ENCODE results near the gene ZFAND5.

The ZFAND5 gene

GRCh38 chr9:72362680-72363139, 2.3 kb downstream of the ZFAND5 start:
- DNase-seq, result peak; percentile 20

- DNase-seq, result no peak
These were observed 2.9 kb downstream of the ZFAND5 start for GRCh38 chr9:72362118-72362531.

- DNase-seq, result no peak
These were observed 3.8 kb downstream of the ZFAND5 start for GRCh38 chr9:72361217-72361616.

- no peak for DNase-seq
These were observed 4.7 kb downstream of the ZFAND5 start for GRCh38 chr9:72360324-72360723.

GRCh38 chr9:72356041-72356582, 8.9 kb downstream of the ZFAND5 start:
- DNase-seq, result no peak

GRCh38 chr9:72355153-72355552, 9.9 kb downstream of the ZFAND5 start:
- no peak for DNase-seq

- DNase-seq, result no peak
These were observed 10.3 kb downstream of the ZFAND5 start for GRCh38 chr9:72354704-72355103.

- no peak for DNase-seq
These were observed 11.4 kb downstream of the ZFAND5 start for GRCh38 chr9:72353455-72354116.

GRCh38 chr9:72352911-72353388, 12.1 kb downstream of the ZFAND5 start:
- DNase-seq, result no peak

- DNase-seq, result no peak
These were observed 13.2 kb downstream of the ZFAND5 start for GRCh38 chr9:72351538-72352453.

GRCh38 chr9:72349911-72350310, 15.1 kb downstream of the ZFAND5 start:
- no peak for DNase-seq

- DNase-seq, result no peak
These were observed 15.8 kb downstream of the ZFAND5 start for GRCh38 chr9:72349240-72349639.

GRCh38 chr9:72346333-72346732, 18.7 kb downstream of the ZFAND5 start:
- DNase-seq, result no peak

- DNase-seq, result no peak
These were observed 26.4 kb downstream of the ZFAND5 start for GRCh38 chr9:72338631-72339030.

- no peak for DNase-seq
These were observed 27.7 kb downstream of the ZFAND5 start for GRCh38 chr9:72337286-72337685.

- DNase-seq, result no peak
These were observed 30.2 kb downstream of the ZFAND5 start for GRCh38 chr9:72334658-72335337.

GRCh38 chr9:72333709-72334108, 31.3 kb downstream of the ZFAND5 start:
- DNase-seq, result no peak

- no peak for DNase-seq
These were observed 31.8 kb downstream of the ZFAND5 start for GRCh38 chr9:72333197-72333596.

GRCh38 chr9:72332351-72332750, 32.7 kb downstream of the ZFAND5 start:
- DNase-seq, result no peak

- DNase-seq, result no peak
These were observed 37.4 kb downstream of the ZFAND5 start for GRCh38 chr9:72327631-72328030.

- DNase-seq, result no peak
These were observed 38.4 kb downstream of the ZFAND5 start for GRCh38 chr9:72326641-72327040.

GRCh38 chr9:72324974-72325373, 40.0 kb downstream of the ZFAND5 start:
- DNase-seq, result no peak

GRCh38 chr9:72322678-72323077, 42.3 kb downstream of the ZFAND5 start:
- no peak for DNase-seq
